Activated T-cell treated with anti-CD3 and anti-CD28 coated beads for 24 hours (primary cell): ENCODE measurements around the gene ISL2.
A peak's percentile ranks its signal among the peaks of the same experiment; 100 is the strongest.
"Not testable (repeated sequence)": the region's sequence is repeated elsewhere in the genome, so short reads cannot be mapped to it uniquely, and the experiment has no call there.

Source experiments
- DNase-seq: peaks from one replicate; pipeline ENCODE4 v3.0.0-alpha.2; 2020; ENCODE audit warnings: low read depth

Gene ISL2

DNA sequence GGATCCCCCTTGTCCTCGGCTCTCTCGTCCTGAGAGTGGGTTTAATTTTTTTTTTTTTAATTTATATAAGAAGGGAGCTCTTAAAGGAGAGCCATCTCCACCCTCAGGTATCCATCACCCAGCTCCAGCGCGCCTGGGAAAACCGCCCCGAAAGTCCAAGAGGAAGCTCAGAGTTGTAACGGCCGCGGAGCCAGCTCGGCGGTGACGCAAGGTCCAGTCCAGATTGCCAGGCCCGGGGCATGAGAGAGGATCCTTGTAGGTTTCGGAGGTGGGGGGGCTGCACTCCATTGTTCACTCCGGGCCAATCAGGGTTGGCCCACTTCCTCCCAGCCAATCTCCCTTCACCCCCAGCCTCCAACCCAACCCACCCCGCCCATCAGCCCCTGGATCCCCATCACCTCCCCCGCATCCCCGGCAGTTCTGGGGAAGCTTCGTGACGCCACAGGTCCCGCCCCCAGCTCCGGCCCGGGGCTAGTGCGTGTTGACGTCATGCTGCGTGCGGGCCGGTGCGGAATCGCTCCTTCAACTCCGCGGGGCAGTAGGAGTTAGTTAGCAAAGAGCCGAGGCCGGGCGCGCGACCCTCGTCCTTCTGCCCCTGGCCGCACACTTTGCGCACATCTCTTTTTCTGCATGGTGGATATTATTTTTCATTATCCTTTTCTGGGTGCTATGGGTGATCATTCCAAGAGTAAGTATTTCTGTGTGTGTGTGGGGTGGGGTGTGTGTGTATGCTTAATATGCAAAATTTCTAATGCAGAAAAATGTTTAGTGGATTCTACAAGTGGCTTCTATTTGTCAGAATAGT is at the start of gene ISL2:
ISL2 (plus strand) TSS at position 520 of the 805 bp plus-strand sequence; CDS start at position 631, 111 bp downstream.
- DNase-seq, result peak; percentile 60

DNA sequence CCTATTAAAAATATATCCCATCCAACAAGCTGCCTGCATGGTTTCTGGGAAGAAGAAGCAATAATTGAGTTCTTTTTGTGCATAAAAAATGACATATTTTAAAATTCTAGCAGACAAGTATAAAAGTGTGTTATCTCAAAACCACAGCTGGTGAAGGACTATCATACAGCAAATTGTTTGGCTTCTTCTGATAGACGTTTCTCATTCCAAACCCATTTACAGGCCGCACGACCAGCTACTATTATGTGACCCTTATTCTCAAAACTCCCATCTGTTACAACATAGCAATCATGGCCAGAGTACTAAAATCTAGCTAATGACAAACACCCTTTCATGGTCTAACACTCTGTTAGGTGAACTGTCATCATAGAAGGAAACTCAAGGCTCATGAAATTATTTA is 47.0 kb upstream of the ISL2 start:
- no peak for DNase-seq

DNA sequence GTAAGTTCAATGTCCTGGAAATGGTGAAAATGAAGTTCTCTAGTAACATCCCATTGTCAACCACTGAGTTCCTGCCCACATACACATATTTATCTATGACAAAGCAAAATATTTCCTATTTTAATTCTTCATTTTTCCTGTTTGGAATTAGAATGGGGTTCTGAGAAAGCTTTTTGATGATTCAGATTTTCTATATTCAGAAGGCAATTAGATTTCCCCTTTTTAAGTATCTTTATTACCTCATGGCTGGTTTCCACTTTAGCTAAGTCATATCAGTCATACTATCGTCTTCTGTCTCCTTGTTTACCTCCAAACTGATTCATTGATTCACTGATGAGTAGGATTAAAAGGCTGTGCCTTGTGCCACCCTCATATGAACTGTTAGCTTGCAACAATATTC is 43.2 kb upstream of the ISL2 start:
- no peak for DNase-seq

DNA sequence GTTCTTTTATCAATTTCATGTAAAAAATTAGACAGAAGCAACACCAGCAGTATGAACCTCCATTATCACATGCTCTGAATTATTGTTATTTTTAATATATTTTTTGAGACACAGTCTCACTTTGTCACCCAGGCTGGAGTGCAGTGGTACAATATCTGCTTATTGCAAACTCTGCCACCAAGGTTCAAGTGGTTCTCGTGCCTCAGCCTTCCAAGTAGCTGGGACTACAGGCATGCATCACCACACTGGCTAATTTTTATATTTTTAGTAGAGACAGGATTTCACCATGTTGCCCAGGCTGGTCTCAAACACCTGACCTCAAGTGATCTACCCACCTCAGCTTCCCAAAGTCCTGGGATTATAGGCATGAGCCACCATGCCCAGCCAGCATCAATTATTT is 42.1 kb upstream of the ISL2 start:
- not testable (repeated sequence) for DNase-seq

DNA sequence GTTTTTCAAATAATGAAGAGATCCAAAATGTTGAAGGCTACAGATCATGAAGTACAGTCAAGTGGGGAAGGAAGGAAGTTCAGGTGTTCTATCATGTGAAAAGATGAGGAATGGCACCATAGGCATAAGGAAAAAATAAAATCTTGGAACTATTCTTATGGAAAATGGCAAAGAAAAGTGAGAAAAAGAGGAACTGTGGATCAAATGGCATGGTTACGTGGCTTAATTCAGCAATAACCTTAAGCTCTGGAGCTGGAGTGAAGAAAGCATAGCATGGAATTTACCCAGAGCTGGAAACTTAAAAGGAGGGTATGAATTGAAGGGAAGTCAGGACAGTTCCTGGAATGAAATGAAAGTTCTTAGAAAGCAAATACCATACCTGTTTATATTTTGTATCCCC is 39.7 kb upstream of the ISL2 start:
- DNase-seq, result no peak

DNA sequence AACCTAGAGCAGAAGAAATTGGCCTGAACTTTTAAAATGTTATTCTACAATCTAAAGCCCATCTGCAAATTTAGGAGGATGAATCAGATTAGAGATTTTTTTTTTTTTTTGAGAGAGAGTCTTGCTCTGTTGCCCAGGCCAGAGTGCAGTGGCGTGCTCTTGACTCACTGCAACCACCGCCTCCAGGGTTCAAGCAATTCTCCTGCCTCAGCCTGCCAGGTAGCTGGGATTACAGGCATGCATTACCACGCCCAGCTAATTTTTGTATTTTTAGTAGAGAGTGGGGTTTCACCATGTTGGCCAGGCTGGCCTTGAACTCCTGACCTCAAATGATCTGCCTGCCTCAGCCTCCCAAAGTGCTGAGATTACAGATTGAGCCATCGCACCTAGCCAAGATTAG is 38.6 kb upstream of the ISL2 start:
- DNase-seq, result not testable (repeated sequence)

DNA sequence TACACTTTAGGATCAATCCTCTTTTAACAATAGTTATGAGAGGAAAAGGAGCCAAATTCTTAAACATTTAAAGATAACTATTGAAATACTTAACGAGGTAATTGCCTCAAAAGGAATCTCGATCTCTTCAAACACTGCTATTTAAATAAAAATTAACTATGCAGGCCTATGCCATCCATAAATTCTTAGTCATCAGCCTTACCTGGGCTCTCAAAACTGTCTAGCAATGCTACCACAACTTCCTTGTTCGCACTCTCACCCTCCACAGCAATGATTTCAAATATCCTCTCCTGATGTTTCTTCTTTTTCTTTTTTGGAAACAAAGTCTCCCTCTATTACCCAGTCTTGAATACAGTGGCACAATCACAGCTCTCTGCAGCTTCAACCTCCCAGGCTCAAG is 37.6 kb upstream of the ISL2 start:
- no peak for DNase-seq

DNA sequence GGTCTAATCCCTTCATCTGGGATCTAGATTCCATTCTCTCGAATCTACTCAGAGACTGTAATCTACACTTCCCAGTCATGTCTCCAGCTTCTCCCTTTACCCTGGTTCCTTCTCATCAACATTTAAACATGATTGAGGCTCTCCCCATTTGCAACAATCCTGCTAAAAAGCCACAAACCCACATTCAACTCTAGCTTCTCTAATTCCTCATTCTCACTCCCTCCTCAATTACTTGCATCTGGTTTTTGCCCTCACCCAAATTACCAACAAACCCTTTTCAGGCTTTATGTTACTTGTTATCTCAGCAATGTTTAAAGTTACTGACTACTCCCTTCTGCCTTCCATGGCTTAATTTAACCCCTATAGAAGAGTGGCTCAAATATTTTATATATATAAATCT is 36.8 kb upstream of the ISL2 start:
- DNase-seq, result no peak

DNA sequence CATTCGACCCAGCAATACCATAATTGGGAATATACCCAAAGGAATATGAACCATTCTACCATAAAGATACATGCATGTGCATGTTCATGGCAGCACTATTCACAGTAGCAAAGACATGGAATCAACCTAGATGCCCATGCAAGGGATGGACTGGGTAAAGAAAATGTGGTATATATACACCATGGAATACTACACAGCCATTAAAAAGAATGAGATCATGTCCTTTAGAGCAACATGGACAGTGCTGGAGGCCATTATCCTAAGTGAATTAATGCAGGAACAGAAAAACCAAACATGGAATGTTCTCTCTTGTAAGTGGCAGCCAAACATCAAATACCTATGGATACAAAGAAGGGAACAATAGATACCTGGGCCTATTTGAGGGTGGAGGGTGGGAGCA is 32.7 kb upstream of the ISL2 start:
- DNase-seq, result no peak

DNA sequence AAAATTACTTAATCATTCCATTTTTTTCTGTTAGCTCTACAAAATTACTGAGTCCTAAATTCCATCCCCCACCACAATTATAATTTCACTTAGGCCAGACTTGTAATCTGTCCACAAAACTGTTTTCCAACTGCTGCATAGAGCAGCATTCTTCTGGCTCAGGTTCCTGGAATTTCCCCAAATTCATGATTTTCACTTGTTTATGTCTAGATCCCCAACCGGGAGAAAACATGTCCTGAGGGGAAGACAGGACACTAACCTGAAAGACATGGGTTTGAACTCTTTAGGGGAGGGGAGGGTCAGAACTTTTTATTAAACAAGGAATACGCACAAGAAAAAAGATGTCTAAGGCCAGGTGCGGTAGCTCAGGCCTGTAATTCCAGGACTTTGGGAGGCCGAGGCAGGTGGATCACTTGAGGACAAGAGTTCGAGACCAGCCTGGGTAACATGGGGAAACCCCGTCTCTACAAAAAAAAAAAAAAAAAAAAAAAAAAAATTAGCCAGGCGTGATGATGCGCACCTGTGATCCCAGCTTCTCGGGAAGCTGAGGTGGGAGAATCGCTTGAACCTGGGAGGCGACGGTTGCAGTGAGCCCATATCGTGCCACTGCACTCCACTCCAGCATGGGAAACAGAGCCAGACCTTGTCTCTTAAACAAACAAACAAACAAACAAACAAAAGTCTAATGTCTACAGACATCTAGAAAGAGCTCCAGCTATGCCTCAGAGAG is 26.8 kb upstream of the ISL2 start:
- no peak for DNase-seq

DNA sequence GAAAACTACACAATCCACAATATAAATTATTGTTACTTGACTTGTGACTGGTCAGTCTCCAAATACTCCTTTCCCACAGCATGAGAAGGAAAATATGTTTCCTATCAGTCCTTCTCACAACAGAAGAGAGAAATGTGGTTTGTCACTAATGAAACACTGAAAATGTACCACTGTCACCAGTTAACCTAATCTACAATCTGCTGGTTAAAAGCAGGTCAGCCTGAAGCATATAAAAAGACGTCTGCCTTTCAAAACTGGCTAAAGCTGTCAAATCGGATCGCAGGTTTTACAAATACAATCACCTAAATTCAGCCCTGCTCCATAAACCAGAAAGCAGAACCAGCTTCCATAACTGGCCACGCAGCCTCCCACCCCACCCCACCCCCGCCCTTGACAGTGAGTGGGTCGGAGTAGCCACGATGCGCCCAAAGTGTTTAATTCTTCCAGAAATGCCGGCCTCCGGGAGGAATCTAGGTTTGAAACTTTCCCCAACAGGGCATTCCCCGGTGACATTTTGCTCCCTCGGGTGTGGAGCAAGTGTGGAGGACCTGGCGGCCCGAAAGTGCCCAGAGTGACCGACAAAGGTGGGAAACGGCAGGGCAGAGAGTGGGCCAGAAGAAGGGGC is 26.0 kb upstream of the ISL2 start:
- DNase-seq, result peak; percentile 11

DNA sequence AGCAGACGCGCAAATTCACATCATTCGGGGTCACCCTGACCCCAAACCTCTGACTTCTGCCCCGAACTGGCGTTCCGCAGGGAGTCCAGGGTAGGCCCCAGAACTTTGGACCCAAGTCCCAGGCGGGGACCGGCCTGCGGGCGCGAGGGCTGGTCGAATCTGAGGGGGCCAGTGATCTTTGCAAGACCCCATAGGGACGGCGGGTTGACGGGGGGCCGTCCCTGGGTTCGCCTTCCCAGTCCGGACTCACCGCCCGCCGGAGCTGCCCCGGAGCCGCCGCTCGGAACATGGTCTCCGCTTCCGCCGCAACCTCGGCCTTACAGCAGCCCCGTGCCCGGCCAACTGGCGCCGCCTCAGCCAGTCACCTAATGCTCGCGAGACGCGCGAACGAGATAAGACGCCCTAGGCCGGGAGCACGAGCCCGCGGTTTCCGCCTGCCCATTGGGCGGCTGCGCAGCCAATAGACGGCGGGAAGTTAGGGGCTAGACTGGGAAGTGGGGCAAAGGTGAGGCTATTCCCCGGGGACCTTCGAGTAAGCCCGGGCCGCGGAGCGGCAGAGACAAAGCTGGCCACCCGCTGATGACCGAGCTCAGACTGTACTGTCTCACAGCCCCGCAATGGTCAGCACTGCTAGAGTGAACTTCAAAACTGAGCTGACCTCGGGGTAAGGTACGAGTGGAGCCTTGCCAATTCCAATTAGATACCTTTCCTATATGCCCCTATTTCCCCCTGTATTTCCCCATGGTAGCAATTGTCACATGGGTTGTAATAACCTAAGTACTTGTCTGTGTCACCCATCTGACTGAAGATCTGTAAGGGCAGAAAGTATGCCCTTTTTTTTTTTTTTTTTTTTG is 25.2 kb upstream of the ISL2 start, which contains the start of gene ETFA:
ETFA (minus strand) TSS at position 370 of the 854 bp plus-strand sequence; CDS start at position 289, 81 bp downstream.
- peak; percentile 89 for DNase-seq

DNA sequence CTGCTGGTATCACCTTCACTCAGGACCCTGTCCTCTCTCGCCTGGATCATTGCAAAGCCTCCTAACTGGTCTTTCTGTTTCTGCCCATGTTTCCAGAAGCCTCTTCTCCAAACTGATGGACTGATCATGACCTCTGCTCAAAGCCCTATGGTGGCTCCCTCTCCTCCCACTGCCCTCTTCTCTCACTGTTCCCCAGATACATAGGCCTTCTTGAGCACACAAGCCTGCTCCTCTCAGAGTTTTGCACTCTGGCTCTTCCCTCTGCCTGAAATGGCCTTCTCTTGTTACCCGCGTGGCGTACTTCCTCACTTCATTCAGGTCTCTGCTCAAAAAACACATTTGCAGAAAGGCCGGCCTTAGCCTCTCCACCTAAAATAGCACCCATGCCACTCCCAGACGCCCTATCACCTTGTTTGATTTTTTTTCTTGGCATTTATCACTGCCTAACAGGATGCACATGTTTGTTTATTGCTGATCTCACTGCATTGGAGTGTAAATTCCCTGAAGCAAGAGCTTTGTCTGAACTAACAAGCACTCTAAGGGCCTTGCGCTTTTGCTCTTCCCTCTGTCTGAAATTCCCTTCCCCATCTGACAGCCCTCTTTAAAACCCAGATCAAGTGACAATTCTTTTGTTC is 23.9 kb upstream of the ISL2 start:
- DNase-seq, result no peak

DNA sequence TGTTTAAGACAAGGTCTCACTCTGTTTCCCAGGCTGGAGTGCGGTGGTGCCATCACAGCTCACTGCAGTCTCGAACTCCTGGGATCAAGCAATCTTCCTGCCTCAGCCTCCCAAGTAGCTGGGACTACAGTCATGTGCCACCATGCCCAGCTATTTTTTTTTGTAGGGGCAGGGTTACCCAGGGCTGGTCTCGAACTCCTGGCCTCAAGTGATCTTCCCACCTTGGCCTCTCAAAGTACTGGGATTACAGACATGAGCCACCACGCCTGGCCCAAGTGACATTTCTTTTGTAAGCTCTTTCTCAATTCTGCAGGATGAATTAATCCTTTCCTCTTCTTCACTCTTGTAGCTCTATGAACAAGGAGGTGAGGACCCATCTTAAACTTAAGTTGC is 23.4 kb upstream of the ISL2 start:
- not testable (repeated sequence) for DNase-seq

DNA sequence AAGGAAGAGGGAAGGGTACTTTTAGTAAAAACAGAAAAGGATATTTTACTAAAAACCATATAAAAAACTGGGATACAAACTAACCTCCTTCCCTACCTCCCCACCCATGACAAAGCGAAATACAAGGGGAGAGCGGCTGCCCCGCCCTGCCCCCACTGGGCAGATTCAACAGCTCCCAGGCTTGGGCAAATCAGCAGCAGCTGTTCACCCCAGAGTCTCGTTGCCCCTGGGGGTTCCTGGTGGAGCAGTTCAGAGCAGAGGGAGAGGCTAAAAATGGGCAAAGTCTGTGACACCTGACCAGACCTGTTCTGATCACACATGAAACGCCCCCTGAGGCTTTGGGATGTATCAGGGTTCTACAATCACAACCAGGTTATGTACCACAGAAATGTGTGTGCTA is 22.8 kb upstream of the ISL2 start:
- DNase-seq, result no peak

DNA sequence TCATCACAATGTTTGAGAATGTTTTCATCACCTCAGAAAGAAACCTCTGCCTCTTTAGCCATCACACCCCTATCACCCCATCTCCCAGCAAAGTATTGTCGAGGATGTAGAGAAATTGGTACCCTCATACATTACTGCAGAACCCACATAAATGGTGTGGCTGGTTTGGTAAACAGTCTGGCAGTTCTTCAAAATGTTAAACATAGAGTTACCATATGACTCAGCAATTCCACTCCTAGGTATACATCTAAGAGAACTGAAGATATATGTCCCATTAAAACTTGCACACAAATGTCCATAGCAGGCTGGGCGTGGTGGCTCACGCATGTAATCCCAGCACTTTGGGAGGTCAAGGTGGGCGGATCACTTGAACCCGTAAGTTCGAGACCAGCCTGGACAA is 16.6 kb upstream of the ISL2 start:
- DNase-seq, result no peak

DNA sequence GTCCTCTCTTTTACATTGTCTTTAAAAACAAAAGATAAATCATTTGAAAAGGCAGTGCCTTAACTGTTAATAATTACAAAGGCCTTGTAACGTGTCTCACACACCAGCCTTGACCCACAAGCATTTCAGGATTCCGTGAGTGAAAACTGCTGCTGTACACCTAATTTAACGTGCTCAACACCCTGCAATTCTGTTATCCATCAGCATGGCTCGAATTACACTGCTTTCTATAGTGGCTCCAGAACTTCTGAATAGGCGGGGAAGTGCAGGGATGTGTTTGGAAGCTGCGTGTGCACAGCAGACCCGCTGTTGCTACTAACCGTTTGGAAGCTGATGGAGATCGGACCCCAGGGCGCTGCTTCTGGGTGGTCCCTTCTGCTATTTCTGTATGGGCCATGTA is 15.4 kb upstream of the ISL2 start:
- DNase-seq, result no peak

DNA sequence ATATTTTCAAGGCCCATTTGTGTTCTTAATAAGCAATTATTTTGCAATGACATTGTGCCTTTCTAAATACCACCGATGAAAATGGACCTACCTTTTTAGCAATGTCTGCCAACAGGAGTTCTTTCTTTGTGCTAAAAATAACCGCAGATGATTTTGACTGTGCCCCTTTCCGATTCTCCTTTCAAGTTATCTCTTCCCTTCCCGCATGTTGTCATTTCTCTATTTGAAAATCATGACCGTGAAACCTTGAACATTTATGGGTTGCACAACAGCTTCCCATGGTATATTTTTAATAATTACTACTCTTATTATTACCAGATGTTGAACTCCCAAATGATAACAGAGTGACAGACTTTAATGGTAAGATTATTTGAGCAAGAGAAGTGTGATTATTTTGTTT is 15.0 kb upstream of the ISL2 start:
- no peak for DNase-seq

DNA sequence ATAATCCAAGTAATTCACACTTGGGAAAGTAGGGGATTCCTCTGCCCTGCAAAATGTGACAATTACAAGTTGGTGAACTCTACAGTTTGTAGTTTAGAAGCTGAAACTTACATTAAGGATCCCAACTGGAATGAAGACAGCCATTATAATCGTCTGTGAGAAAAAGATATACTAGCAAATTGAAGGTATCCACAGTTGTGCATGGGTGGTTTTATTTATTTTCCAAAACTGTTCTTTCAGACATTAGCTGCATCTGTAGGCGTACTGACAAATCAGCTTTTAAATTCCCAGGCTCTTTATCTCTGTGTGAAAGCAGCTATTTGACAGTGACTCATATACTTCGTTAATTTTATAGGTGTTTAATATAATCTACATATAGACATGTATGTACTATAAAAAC is 12.5 kb upstream of the ISL2 start:
- no peak for DNase-seq

DNA sequence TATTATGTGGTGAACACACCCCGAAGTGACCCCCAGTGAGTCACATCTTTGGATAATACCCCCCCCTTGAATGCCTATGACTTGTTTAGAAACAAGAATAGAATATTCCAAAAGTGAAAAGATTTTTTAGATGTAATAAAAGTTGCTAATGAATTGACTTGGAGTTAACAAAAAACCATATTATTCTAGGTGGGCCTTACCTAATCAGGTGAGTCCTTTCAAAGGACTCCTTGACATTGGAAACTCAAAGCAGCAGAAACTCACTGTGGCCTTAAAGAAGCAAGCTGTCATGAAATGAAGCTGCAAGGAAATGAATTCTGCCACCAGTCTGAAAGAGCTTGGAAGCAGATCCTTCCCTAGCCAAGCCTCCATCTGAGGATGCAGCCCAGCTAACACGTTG is 10.9 kb upstream of the ISL2 start:
- DNase-seq, result no peak
